GM12878 (cell line): ENCODE results near the gene CAPN9. TPM values are rescaled to one million over a fixed set of nuclear protein-coding genes. Genes with fewer than 3 reads are reported as not detected.
A peak's percentile ranks its signal among the peaks of the same experiment; 100 is the strongest.

Experiments
- ATAC-seq: fragments of 200-7000 bp; cut with Tn5 transposase; 3 replicates; pipeline ENCODE4 v1.9.1; 2020; ENCODE audit warnings: mild to moderate bottlenecking, moderate library complexity
- BruUV-seq: library from RNA; stranded (reverse); fragments of 400-500 nt; replicated peaks from 2 replicates; lab custom pipeline; 2021; lab: Mats Ljungman, UMichigan
- CTCF ChIA-PET: fragments of 300-600 bp; sonication (Branson Sonifier 250); formaldehyde crosslinking; extraction: SDS; loops from one replicate; lab custom pipeline; 2021; ENCODE audit warnings: inconsistent platforms; lab: Yijun Ruan, JAX
- POLR2A ChIA-PET: fragments of 350-600 bp; formaldehyde crosslinking; extraction: SDS; loops from one replicate; lab custom pipeline; 2021; ENCODE audit warnings: inconsistent platforms; lab: Charles Lee
- RAD21 ChIA-PET: fragments of 300-600 bp; sonication (Branson Sonifier 250); formaldehyde crosslinking; loops from one replicate; lab custom pipeline; 2023; ENCODE audit warnings: antibody characterized with exemption; ENCODE audit not compliant: unreplicated experiment; lab: Charles Lee
- SMC1A ChIA-PET: fragments of 300-600 bp; sonication (Branson Sonifier 250); formaldehyde crosslinking; loops from one replicate; lab custom pipeline; 2023; ENCODE audit not compliant: unreplicated experiment, uncharacterized antibody; lab: Charles Lee
- DNase-seq: peaks from one replicate; pipeline ENCODE4 v3.0.0-alpha.2; 2011; ENCODE audit warnings: low read depth, low spot score
- FAIRE-seq: peaks from 3 replicates; lab custom pipeline; 2011; peaks lifted over from hg19 to GRCh38; lab: Jason Lieb, UNC
- H2AFZ ChIP-seq: 2 replicates; pipeline ENCODE4 v1.6.0; 2011; ENCODE audit warnings: low read depth, low read length, control low read depth; ENCODE audit not compliant: control insufficient read depth
- H3K27ac ChIP-seq: 2 replicates; pipeline ENCODE4 v1.5.1; 2011; ENCODE audit warnings: control low read depth; ENCODE audit not compliant: control insufficient read depth, insufficient read depth
- H3K27me3 ChIP-seq, 2 experiments: replicated peaks in 1 of 2; 2 replicates each; pipeline versions ENCODE4 v1.6.0 to v1.6.1; 2011; ENCODE audit warnings: low read length in 1 of 2; ENCODE audit not compliant: control insufficient read depth in 2 of 2, insufficient read depth in 2 of 2
- H3K36me3 ChIP-seq, 2 experiments: 2 replicates each; pipeline ENCODE4 v1.5.1; 2011; ENCODE audit warnings: low read length in 1 of 2; ENCODE audit not compliant: control insufficient read depth in 2 of 2, insufficient read depth in 2 of 2
- H3K4me1 ChIP-seq: 2 replicates; pipeline ENCODE4 v1.6.1; 2011; ENCODE audit warnings: mild to moderate bottlenecking, low read length, moderate library complexity, mixed read lengths; ENCODE audit not compliant: control insufficient read depth, insufficient read depth
- H3K4me2 ChIP-seq: 2 replicates; pipeline ENCODE4 v1.6.0; 2011; ENCODE audit warnings: control low read depth; ENCODE audit not compliant: control insufficient read depth, insufficient read depth
- H3K4me3 ChIP-seq: fragments of 200-600 bp; sonication (generic); 2 replicates; pipeline ENCODE4 v1.5.1; 2016
- H3K79me2 ChIP-seq: 2 replicates; pipeline ENCODE4 v1.6.0; 2011; ENCODE audit warnings: low read length; ENCODE audit not compliant: control insufficient read depth, insufficient read depth
- H3K9ac ChIP-seq: 2 replicates; pipeline ENCODE4 v1.8.0; 2011; ENCODE audit warnings: low read length, control low read depth, mixed read lengths; ENCODE audit not compliant: control insufficient read depth, insufficient read depth
- H3K9me3 ChIP-seq: replicated peaks from 3 replicates; pipeline ENCODE4 v1.5.1; 2011; ENCODE audit warnings: mild to moderate bottlenecking, low read length; ENCODE audit not compliant: control insufficient read depth, insufficient read depth
- H4K20me1 ChIP-seq: 2 replicates; pipeline ENCODE4 v1.6.0; 2011; ENCODE audit not compliant: control insufficient read depth, insufficient read depth
- BCL3 ChIP-seq: IDR thresholded peaks from 2 replicates; pipeline ENCODE4 v1.6.1; 2011; ENCODE audit warnings: borderline replicate concordance, low read depth, mild to moderate bottlenecking, moderate library complexity, low read length; ENCODE audit not compliant: insufficient read depth, poor library complexity, severe bottlenecking
- CHD2 ChIP-seq: IDR thresholded peaks from 2 replicates; pipeline ENCODE4 v1.6.1; 2011; ENCODE audit warnings: low read depth, low read length, improper control_type of control experiment, borderline replicate concordance
- HSF1 ChIP-seq: fragments of 150-350 bp; IDR thresholded peaks from 2 replicates; pipeline ENCODE4 v1.6.1; 2014; ENCODE audit warnings: mild to moderate bottlenecking, low read depth, low read length
- MYB ChIP-seq: fragments of 150-350 bp; IDR thresholded peaks from 2 replicates; pipeline ENCODE4 v1.6.1; 2014; ENCODE audit warnings: mild to moderate bottlenecking, low read depth, low read length, borderline replicate concordance
- NR2C2 ChIP-seq: IDR thresholded peaks from 2 replicates; pipeline ENCODE4 v1.6.1; 2011; ENCODE audit warnings: borderline replicate concordance, low read depth; ENCODE audit not compliant: control insufficient read depth, insufficient read length
- TAF1 ChIP-seq: IDR thresholded peaks from 2 replicates; pipeline ENCODE4 v1.6.1; 2011; ENCODE audit warnings: mild to moderate bottlenecking, low read depth, low read length, borderline replicate concordance
- WGBS: methylation state at CpG from one replicate; pipeline ENCODE4 v1.1.6; 2016; ENCODE audit warnings: low lambda C conversion rate; ENCODE audit not compliant: insufficient replicate concordance, insufficient coverage; ENCODE audit errors: missing lambda C conversion rate; 5-methylcytosine and 5-hydroxymethylcytosine counted together
- in situ Hi-C: fragments of 300-500 bp; cut with MboI; formaldehyde crosslinking; loops from 9 replicates; pipeline ENCODE4 v1.14.3; 2018; ENCODE audit warnings: mixed read lengths
- intact Hi-C: fragments of 100-400 bp; cut with micrococcal nuclease; formaldehyde crosslinking; loops from one replicate; pipeline ENCODE4 v1.14.2; 2022; ENCODE audit not compliant: unreplicated experiment
- polyA plus RNA-seq, 11 experiments: library from polyadenylated mRNA; depleted of rRNA in 4 of 11; unstranded in 6 of 11; stranded (reverse) in 5 of 11; fragments of >200 nt; fragmentation: Nextera tagmentation in 4 of 11; fragmentation: Illumina TruSeq in 1 of 11; extraction: Ambion mirVana in 4 of 11; extraction: Trizol in 1 of 11; gene quantifications; 1 replicate in 1 of 11; 2 replicates in 10 of 11; pipeline versions ENCODE4 v1.2.1 to v1.2.3, GENCODE V29; 2011 to 2016; ENCODE audit warnings: inconsistent platforms in 2 of 11, missing spikeins in 2 of 11, low read depth in 1 of 11
- total RNA-seq, 4 experiments: library from RNA; depleted of rRNA in 3 of 4; stranded (reverse); fragments of >200 nt in 3 of 4; fragmentation: Illumina TruSeq in 1 of 4; extraction: Trizol in 1 of 4; gene quantifications; 2 replicates each; pipeline versions ENCODE4 v1.2.1 to v1.2.3, GENCODE V29; 2013 to 2021

Gene CAPN9
- total and polyA plus RNA-seq, 10 of the 15 experiments (the other 5 are each of a cell fraction or from before 2014, with no cell fraction given): not detected

GRCh38 chr1:230761443-230762167 is 14.4 kb downstream of the CAPN9 start:
- in situ Hi-C loops (no loop called here), intact Hi-C loops (no loop called here)
- RAD21 ChIA-PET: interaction anchor here (0.5 kb wide), 1 partner anchor 25 kb away, joined by 3 read pairs; no protein-coding TSS in a partner anchor
- no peak overlapping the region for H3K9ac ChIP-seq
- peak; percentile 27 for TF ChIP-seq BCL3
- no peak for TF ChIP-seq CHD2
- no peak for TF ChIP-seq TAF1
- no peak for TF ChIP-seq HSF1
- TF ChIP-seq NR2C2: no peak
- TF ChIP-seq MYB: no peak
- no peak overlapping the region for H2AFZ ChIP-seq
- no peak overlapping the region for H3K27ac ChIP-seq
- H3K4me2 ChIP-seq: no peak overlapping the region
- ATAC-seq (no peak), DNase-seq (no peak), FAIRE-seq (no peak)
- H3K4me3 ChIP-seq: no peak overlapping the region
- BruUV-seq: no TSS peak
- SMC1A ChIA-PET: no interaction called here
- no peaks in the 10 kb centered on the region for H3K4me1 ChIP-seq
- H3K79me2 ChIP-seq: no peaks in the 10 kb centered on the region
- no peaks in the 10 kb centered on the region for H4K20me1 ChIP-seq
- CTCF ChIA-PET: no interaction called here
- POLR2A ChIA-PET: no interaction called here
- WGBS: 11% methylated on average over 8 of the region's 8 CpGs
- H3K9me3 ChIP-seq: no peaks in the 10 kb centered on the region
- no peaks in the 10 kb centered on the region for H3K36me3 ChIP-seq
- H3K27me3 ChIP-seq: no peaks in the 10 kb centered on the region; a peak in 1 of 4 replicates
